K562 (cell line): ENCODE data around the gene ZNF343. TPM values are rescaled to one million over a fixed set of nuclear protein-coding genes. Genes with fewer than 3 reads are reported as not detected.
A peak's percentile ranks its signal among the peaks of the same experiment; 100 is the strongest.

ENCODE experiments used
- ATAC-seq: fragments of 200-7000 bp; cut with Tn5 transposase; 3 replicates; pipeline ENCODE4 v1.9.1; 2020; ENCODE audit warnings: moderate library complexity
- BruUV-seq: library from RNA; stranded (reverse); fragments of 400-500 nt; replicated peaks from 2 replicates; lab custom pipeline; 2021; lab: Mats Ljungman, UMichigan
- CTCF ChIA-PET: fragments of 300-600 bp; formaldehyde crosslinking; extraction: SDS; loops from one replicate; lab custom pipeline; 2021; ENCODE audit warnings: low intra/inter-chr PET ratio; lab: Yijun Ruan, JAX
- POLR2A ChIA-PET: fragments of 300-600, 350-650 bp; sonication (Branson Sonifier 250); formaldehyde crosslinking; extraction: SDS; loops from one replicate; lab custom pipeline; 2021; ENCODE audit warnings: antibody characterized with exemption, inconsistent platforms; lab: Yijun Ruan, JAX
- DNase-seq, 4 experiments: peaks; one replicate each; pipeline versions ENCODE4 v3.0.0 to v3.0.0-alpha.2; 2011 to 2018; ENCODE audit warnings: low spot score in 3 of 4, mixed read lengths in 3 of 4; ENCODE audit errors: extremely low read depth in 1 of 4
- FAIRE-seq: peaks from 2 replicates; lab custom pipeline; 2011; peaks lifted over from hg19 to GRCh38; lab: Jason Lieb, UNC
- H2AFZ ChIP-seq: 2 replicates; pipeline ENCODE4 v1.6.0; 2011; ENCODE audit warnings: low read depth, low read length, control low read depth, inconsistent platforms
- H3K27ac ChIP-seq: fragments of 200-600 bp; 3 replicates; pipeline ENCODE4 v1.8.0; 2011; ENCODE audit warnings: low read depth, mild to moderate bottlenecking, control low read depth, inconsistent platforms, low read length, moderate library complexity, mixed read lengths; ENCODE audit errors: extremely low read depth
- H3K27me3 ChIP-seq, 2 experiments: fragments of 300-600 bp in 1 of 2; 2 replicates in 1 of 2; 3 replicates in 1 of 2; pipeline versions ENCODE4 v1.6.0 to v1.8.0; 2011; ENCODE audit warnings: inconsistent platforms in 2 of 2, low read length in 2 of 2, mild to moderate bottlenecking in 1 of 2, mixed read lengths in 1 of 2, moderate library complexity in 1 of 2; ENCODE audit not compliant: control insufficient read depth in 2 of 2, insufficient read depth in 2 of 2
- H3K36me3 ChIP-seq: fragments of 300-600 bp; 3 replicates; pipeline ENCODE4 v1.8.0; 2011; ENCODE audit warnings: mild to moderate bottlenecking, low read length, inconsistent platforms; ENCODE audit not compliant: control insufficient read depth, insufficient read depth
- H3K4me1 ChIP-seq, 2 experiments: fragments of 200-600 bp in 1 of 2; replicated peaks in 1 of 2; 2 replicates in 1 of 2; 3 replicates in 1 of 2; pipeline versions ENCODE4 v1.5.1 to v1.8.0; 2011; ENCODE audit warnings: inconsistent platforms in 2 of 2, low read length in 2 of 2, mild to moderate bottlenecking in 1 of 2, mixed read lengths in 1 of 2, moderate library complexity in 1 of 2; ENCODE audit not compliant: control insufficient read depth in 2 of 2, insufficient read depth in 2 of 2
- H3K4me2 ChIP-seq: 2 replicates; pipeline ENCODE4 v1.6.1; 2011; ENCODE audit warnings: low read length, control low read depth, inconsistent platforms, mixed read lengths; ENCODE audit not compliant: insufficient read depth
- H3K4me3 ChIP-seq: fragments of 200-600 bp; sonication (generic), shearing (Covaris generic); 2 replicates; pipeline ENCODE4 v1.5.1; 2016; ENCODE audit warnings: control low read depth, inconsistent platforms
- H3K79me2 ChIP-seq: fragments of 200-600 bp; 3 replicates; pipeline ENCODE4 v1.8.0; 2011; ENCODE audit warnings: low read length, inconsistent platforms; ENCODE audit not compliant: control insufficient read depth, insufficient read depth
- H3K9ac ChIP-seq, 2 experiments: 2 replicates each; pipeline versions ENCODE4 v1.6.0 to v1.6.1; 2011; ENCODE audit warnings: low read depth in 2 of 2, low read length in 2 of 2, control low read depth in 1 of 2, inconsistent platforms in 1 of 2, mild to moderate bottlenecking in 1 of 2, mixed read lengths in 1 of 2; ENCODE audit not compliant: insufficient read depth in 1 of 2
- H3K9me1 ChIP-seq: one replicate; pipeline ENCODE4 v1.6.0; 2011; ENCODE audit warnings: inconsistent platforms, mild to moderate bottlenecking, low read length, moderate library complexity; ENCODE audit not compliant: control insufficient read depth, insufficient read depth
- H3K9me3 ChIP-seq: replicated peaks from 2 replicates; pipeline ENCODE4 v1.5.1; 2011; ENCODE audit warnings: low read depth, low read length, inconsistent platforms; ENCODE audit not compliant: control insufficient read depth, insufficient read depth
- H4K20me1 ChIP-seq: replicated peaks from 2 replicates; pipeline ENCODE4 v1.6.1; 2011; ENCODE audit warnings: low read length, inconsistent platforms, mixed read lengths; ENCODE audit not compliant: control insufficient read depth, insufficient read depth
- ARID3A ChIP-seq: IDR thresholded peaks from 2 replicates; pipeline ENCODE4 v1.6.1; 2012; ENCODE audit warnings: low read depth, low read length, improper control_type of control experiment, borderline replicate concordance
- BACH1 ChIP-seq: fragments of 200-800 bp; sonication (Bioruptor generic); IDR thresholded peaks from 2 replicates; pipeline ENCODE4 v1.6.1; 2016; ENCODE audit warnings: missing genetic modification characterization, missing compliant biosample characterization
- BCOR ChIP-seq: fragments of 450-650 bp; IDR thresholded peaks from 2 replicates; pipeline ENCODE4 v1.6.1; 2016
- CBFA2T3 ChIP-seq: fragments of 450-650 bp; IDR thresholded peaks from 2 replicates; pipeline ENCODE4 v1.6.1; 2017
- CREB1 ChIP-seq, 2 experiments: sonication (generic) in 1 of 2; formaldehyde crosslinking in 1 of 2; IDR thresholded peaks; 2 replicates each; pipeline versions ENCODE4 v1.6.1 to v1.8.0; 2012 to 2022; ENCODE audit warnings: inconsistent platforms in 1 of 2, mild to moderate bottlenecking in 1 of 2, missing genetic modification reagents in 1 of 2, moderate library complexity in 1 of 2
- DPF2 ChIP-seq: fragments of 450-650 bp; IDR thresholded peaks from 2 replicates; pipeline ENCODE4 v1.6.1; 2016
- JUND ChIP-seq, 2 experiments: IDR thresholded peaks; 2 replicates in 1 of 2; 3 replicates in 1 of 2; pipeline ENCODE4 v1.6.1; 2011; ENCODE audit warnings: borderline replicate concordance in 2 of 2, low read depth in 2 of 2, low read length in 2 of 2, improper control_type of control experiment in 1 of 2, missing biosample characterization in 1 of 2, missing genetic modification characterization in 1 of 2, missing genetic modification reagents in 1 of 2
- MAFK ChIP-seq: IDR thresholded peaks from 2 replicates; pipeline ENCODE4 v1.6.1; 2011; ENCODE audit warnings: low read length, improper control_type of control experiment
- NFIC ChIP-seq: fragments of 450-650 bp; IDR thresholded peaks from 2 replicates; pipeline ENCODE4 v1.6.1; 2017; ENCODE audit warnings: mild to moderate bottlenecking, inconsistent platforms
- SMARCA4 ChIP-seq: fragments of 450-650 bp; IDR thresholded peaks from 2 replicates; pipeline ENCODE4 v1.6.1; 2016
- SMARCE1 ChIP-seq: fragments of 450-650 bp; IDR thresholded peaks from 2 replicates; pipeline ENCODE4 v1.7.1; 2016; ENCODE audit warnings: mild to moderate bottlenecking
- SP2 ChIP-seq: IDR thresholded peaks from 2 replicates; pipeline ENCODE4 v1.6.1; 2011; ENCODE audit warnings: mild to moderate bottlenecking, low read depth, low read length, moderate library complexity; ENCODE audit not compliant: poor library complexity, severe bottlenecking; ENCODE audit errors: extremely low read depth
- SPI1 ChIP-seq: IDR thresholded peaks from 2 replicates; pipeline ENCODE4 v1.6.1; 2011; ENCODE audit warnings: low read depth, low read length, control low read depth, borderline replicate concordance
- STAG1 ChIP-seq: sonication (generic); formaldehyde crosslinking; IDR thresholded peaks from 2 replicates; pipeline ENCODE4 v1.5.0; 2020; ENCODE audit warnings: missing genetic modification reagents, borderline replicate concordance
- TEAD4 ChIP-seq, 2 experiments: sonication (generic) in 1 of 2; formaldehyde crosslinking in 1 of 2; IDR thresholded peaks; 2 replicates each; pipeline versions ENCODE4 v1.6.1 to v1.8.0; 2012 to 2022; ENCODE audit warnings: borderline replicate concordance in 1 of 2, inconsistent platforms in 1 of 2, low read length in 1 of 2, mild to moderate bottlenecking in 1 of 2, missing genetic modification reagents in 1 of 2
- ZNF589 ChIP-seq: fragments of 200-800 bp; sonication (Bioruptor generic); IDR thresholded peaks from 2 replicates; pipeline ENCODE4 v1.6.1; 2016; ENCODE audit warnings: low read depth, missing genetic modification characterization, missing compliant biosample characterization
- WGBS: fragments of 100-300 bp; shearing (Covaris generic); methylation state at CpG from one replicate; pipeline ENCODE4 v1.1.6; 2016; ENCODE audit warnings: low coverage, mixed read lengths; ENCODE audit not compliant: insufficient coverage; ENCODE audit errors: missing lambda C conversion rate; 5-methylcytosine and 5-hydroxymethylcytosine counted together
- in situ Hi-C: fragments of 300-500 bp; cut with MboI; formaldehyde crosslinking; loops from 4 replicates; pipeline ENCODE4 v1.15.0; 2018; ENCODE audit warnings: inconsistent platforms, mixed read lengths
- intact Hi-C: fragments of 100-400 bp; cut with micrococcal nuclease; formaldehyde crosslinking; loops from 2 replicates; pipeline ENCODE4 v1.14.2; 2022
- polyA plus RNA-seq, 8 experiments: library from polyadenylated mRNA; depleted of rRNA in 4 of 8; stranded (reverse) in 5 of 8; unstranded in 3 of 8; fragments of >200 nt; fragmentation: Nextera tagmentation in 2 of 8; fragmentation: Illumina TruSeq in 1 of 8; extraction: Ambion mirVana in 2 of 8; extraction: Trizol in 1 of 8; gene quantifications; 2 replicates each; pipeline versions ENCODE4 v1.2.1 to v1.2.3, GENCODE V29; 2011 to 2014; ENCODE audit warnings: inconsistent platforms in 1 of 8, missing spikeins in 1 of 8
- total RNA-seq, 7 experiments: library from RNA; depleted of rRNA in 6 of 7; stranded (reverse); fragments of >200 nt in 6 of 7; fragmentation: Illumina TruSeq in 2 of 7; extraction: Trizol in 2 of 7; gene quantifications; 2 replicates each; pipeline versions ENCODE4 v1.2.1 to v1.2.3, GENCODE V29; 2011 to 2021; ENCODE audit warnings: low replicate concordance in 1 of 7
- TF ChIP-seq, protein P1 (sequence below): IDR thresholded peaks from 2 replicates; pipeline ENCODE4 v1.6.1; 2011; ENCODE audit not compliant: insufficient read length; ENCODE audit errors: extremely low read depth
- TF ChIP-seq, protein P2 (sequence below): fragments of 200-800 bp; sonication (Bioruptor generic); IDR thresholded peaks from 2 replicates; pipeline ENCODE4 v1.6.1; 2017; ENCODE audit warnings: missing genetic modification characterization, missing compliant biosample characterization

The ZNF343 gene
- total and polyA plus RNA-seq, 9 of the 15 experiments (the other 6 are each of a cell fraction or from before 2014, with no cell fraction given): 1.4 to 9.8 (median 6.4) TPM

DNA sequence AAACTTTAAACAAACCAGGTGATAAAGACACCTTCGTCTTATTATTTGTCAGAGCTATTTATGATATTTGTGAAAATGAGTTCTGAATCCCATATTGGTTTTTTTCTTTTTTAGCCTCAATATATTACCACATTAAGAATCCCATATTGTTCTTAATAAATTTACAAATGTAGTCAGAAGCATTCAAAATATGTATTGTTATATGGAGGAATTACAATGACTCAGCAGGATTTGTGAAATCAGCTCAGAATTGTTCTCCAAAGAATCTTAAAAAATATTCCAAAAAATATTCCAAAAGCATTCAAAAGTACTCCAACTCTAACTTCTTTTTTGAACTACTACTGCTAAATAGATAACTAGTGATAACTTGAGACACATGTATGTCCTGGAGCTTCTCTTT is 6.5 kb upstream of the ZNF343 start (continued):
- TF ChIP-seq, protein P1, sequence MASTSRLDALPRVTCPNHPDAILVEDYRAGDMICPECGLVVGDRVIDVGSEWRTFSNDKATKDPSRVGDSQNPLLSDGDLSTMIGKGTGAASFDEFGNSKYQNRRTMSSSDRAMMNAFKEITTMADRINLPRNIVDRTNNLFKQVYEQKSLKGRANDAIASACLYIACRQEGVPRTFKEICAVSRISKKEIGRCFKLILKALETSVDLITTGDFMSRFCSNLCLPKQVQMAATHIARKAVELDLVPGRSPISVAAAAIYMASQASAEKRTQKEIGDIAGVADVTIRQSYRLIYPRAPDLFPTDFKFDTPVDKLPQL: no peak
- peak; percentile 55; the same call in 1 of the 2 replicates for TF ChIP-seq MAFK

- POLR2A ChIA-PET: interaction anchor here (1.2 to 1.9 kb wide), 4 partner anchors 10 to 42 kb away, joined by 3 to 10 read pairs (median 4); partner anchors contain the start of gene SNRPB
- DNase-seq (no peak), FAIRE-seq (no peak), ATAC-seq (no peak)
- Histone ChIP-seq H3K79me2 (peaks cover 19% of the 10 kb centered on the region), H3K4me1 (peaks cover 9 to 16% of the 10 kb centered on the region in 2 experiments; a peak in 4 of 5 replicates), H3K9ac (peak overlapping the region in 1 of 2 experiments; percentile 87; a peak in 1 of 4 replicates), H3K4me2 (peak overlapping the region; percentile 85), H3K9me1 (no peaks in the 10 kb centered on the region), H3K27me3 (no peaks in the 10 kb centered on the region), H3K27ac (peak overlapping the region; percentile 94; the same call in 2 of the 3 replicates), H3K4me3 (no peak overlapping the region), H3K9me3 (no peaks in the 10 kb centered on the region), H3K36me3 (no peaks in the 10 kb centered on the region), H2AFZ (no peak overlapping the region), H4K20me1 (no peaks in the 10 kb centered on the region)
- in situ Hi-C loops (no loop called here), intact Hi-C loops (no loop called here)
- BruUV-seq: no TSS peak
- CTCF ChIA-PET: no interaction called here
- 0% methylated on average over 3 of the region's 3 CpGs for WGBS
- no peak for TF ChIP-seq BCOR
- peak; percentile 60 for TF ChIP-seq CBFA2T3
- 0 out of 2 replicates have a peak, but pooled peaks have one; percentile 28 for TF ChIP-seq SMARCA4
- TF ChIP-seq NFIC: no peak
- TF ChIP-seq, protein P2, sequence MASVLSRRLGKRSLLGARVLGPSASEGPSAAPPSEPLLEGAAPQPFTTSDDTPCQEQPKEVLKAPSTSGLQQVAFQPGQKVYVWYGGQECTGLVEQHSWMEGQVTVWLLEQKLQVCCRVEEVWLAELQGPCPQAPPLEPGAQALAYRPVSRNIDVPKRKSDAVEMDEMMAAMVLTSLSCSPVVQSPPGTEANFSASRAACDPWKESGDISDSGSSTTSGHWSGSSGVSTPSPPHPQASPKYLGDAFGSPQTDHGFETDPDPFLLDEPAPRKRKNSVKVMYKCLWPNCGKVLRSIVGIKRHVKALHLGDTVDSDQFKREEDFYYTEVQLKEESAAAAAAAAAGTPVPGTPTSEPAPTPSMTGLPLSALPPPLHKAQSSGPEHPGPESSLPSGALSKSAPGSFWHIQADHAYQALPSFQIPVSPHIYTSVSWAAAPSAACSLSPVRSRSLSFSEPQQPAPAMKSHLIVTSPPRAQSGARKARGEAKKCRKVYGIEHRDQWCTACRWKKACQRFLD (CRISPR knock-in tag): no peak
- TF ChIP-seq JUND (IDR thresholded peaks at IDR 0.05; ENCODE audit: borderline replicate concordance, low read depth, low read length): peak; percentile 43; the same call in 1 of the 2 replicates
- TF ChIP-seq JUND (tag; IDR thresholded peaks at IDR 0.05; ENCODE audit: borderline replicate concordance, low read depth, low read length): no peak; the same call in 2 of the 3 replicates
- TF ChIP-seq STAG1 (CRISPR knock-in tag): no peak
- peak; percentile 51; the same call in 1 of the 2 replicates for TF ChIP-seq DPF2
- TF ChIP-seq SMARCE1: no peak
- TF ChIP-seq ZNF589 (CRISPR knock-in tag): no peak
- peak; percentile 41; the same call in 1 of the 2 replicates for TF ChIP-seq TEAD4 (IDR thresholded peaks at IDR 0.05; ENCODE audit: low read length)
- TF ChIP-seq TEAD4 (CRISPR knock-in tag; IDR thresholded peaks at IDR 0.05; ENCODE audit: borderline replicate concordance): no peak
- no peak for TF ChIP-seq BACH1 (tag)
- TF ChIP-seq CREB1 (IDR thresholded peaks at IDR 0.05): no peak
- no peak for TF ChIP-seq CREB1 (CRISPR knock-in tag; IDR thresholded peaks at IDR 0.05)
- no peak for TF ChIP-seq SP2
- no peak for TF ChIP-seq ARID3A
- TF ChIP-seq SPI1: no peak
Observed at GRCh38 chr20:2509794-2510193, 1.1 kb upstream of the ZNF343 start.
